Neural cell (in vitro differentiated cells): ENCODE results near the gene PDE8B. TPM values are rescaled to one million over a fixed set of nuclear protein-coding genes. Genes with fewer than 3 reads are reported as not detected.

Source experiments
- H2AFZ ChIP-seq: fragments of 200-600, 300-800 bp; sonication (generic), shearing (Covaris generic); 2 replicates; pipeline ENCODE4 v1.6.0; 2014; ENCODE audit warnings: low read depth, mild to moderate bottlenecking, antibody characterized with exemption, low read length, moderate library complexity
- H3F3A ChIP-seq: fragments of 200-600 bp; shearing (Covaris generic); 2 replicates; pipeline ENCODE4 v1.6.1; 2016; ENCODE audit warnings: mild to moderate bottlenecking, moderate library complexity, mixed read lengths, antibody characterized with exemption, low read length; ENCODE audit not compliant: insufficient read depth, poor library complexity, severe bottlenecking
- H3K27ac ChIP-seq: fragments of 200-600, 300-800 bp; sonication (generic), shearing (Covaris generic); 2 replicates; pipeline ENCODE4 v1.5.1; 2014; ENCODE audit warnings: mild to moderate bottlenecking, low read length, moderate library complexity
- H3K27me3 ChIP-seq: fragments of 300-800, 200-600 bp; sonication (generic), shearing (Covaris generic); 2 replicates; pipeline ENCODE4 v1.6.0; 2014; ENCODE audit warnings: mild to moderate bottlenecking, low read depth, low read length, moderate library complexity; ENCODE audit not compliant: insufficient read depth
- H3K36me3 ChIP-seq: fragments of 300-800, 200-600 bp; sonication (generic), shearing (Covaris generic); 2 replicates; pipeline ENCODE4 v1.5.1; 2014; ENCODE audit warnings: mild to moderate bottlenecking, antibody characterized with exemption, low read length, moderate library complexity; ENCODE audit not compliant: insufficient read depth
- H3K4me2 ChIP-seq: fragments of 300-800, 200-600 bp; sonication (generic), shearing (Covaris generic); 2 replicates; pipeline ENCODE4 v1.6.0; 2014; ENCODE audit warnings: mild to moderate bottlenecking, low read length
- H3K4me3 ChIP-seq: fragments of 300-800, 200-600 bp; sonication (generic), shearing (Covaris generic); 2 replicates; pipeline ENCODE4 v1.5.1; 2014; ENCODE audit warnings: mild to moderate bottlenecking, low read length, moderate library complexity
- H3K79me2 ChIP-seq: fragments of 200-600 bp; shearing (Covaris generic); replicated peaks from 2 replicates; pipeline ENCODE4 v1.6.0; 2014; ENCODE audit warnings: mild to moderate bottlenecking, low read length, moderate library complexity; ENCODE audit not compliant: insufficient read depth
- H3K9ac ChIP-seq: fragments of 300-800, 200-600 bp; sonication (generic), shearing (Covaris generic); 2 replicates; pipeline ENCODE4 v1.6.1; 2016; ENCODE audit warnings: mild to moderate bottlenecking, low read length, mixed read lengths
- H3K9me2 ChIP-seq: fragments of 200-600 bp; shearing (Covaris generic); 2 replicates; pipeline ENCODE4 v1.6.1; 2016; ENCODE audit warnings: mild to moderate bottlenecking, low read length, mixed read lengths; ENCODE audit not compliant: insufficient read depth
- H3K9me3 ChIP-seq: fragments of 200-600, 300-800 bp; sonication (generic), shearing (Covaris generic); 2 replicates; pipeline ENCODE4 v1.6.1; 2016; ENCODE audit warnings: mild to moderate bottlenecking, mixed run types, low read length, moderate library complexity, mixed read lengths
- H4K20me1 ChIP-seq: fragments of 200-600 bp; shearing (Covaris generic); 2 replicates; pipeline ENCODE4 v1.6.1; 2016; ENCODE audit warnings: mild to moderate bottlenecking, mixed run types; ENCODE audit not compliant: insufficient read depth
- CTCF ChIP-seq: fragments of 450-650 bp; IDR thresholded peaks from 2 replicates; pipeline ENCODE4 v1.5.1; 2014; ENCODE audit warnings: antibody characterized with exemption, mild to moderate bottlenecking, moderate library complexity; ENCODE audit not compliant: poor library complexity, severe bottlenecking
- EP300 ChIP-seq: fragments of 450-650 bp; conservative IDR thresholded peaks from 2 replicates; pipeline ENCODE4 v1.6.1; 2014; ENCODE audit warnings: antibody characterized with exemption, mild to moderate bottlenecking, moderate library complexity; ENCODE audit not compliant: poor library complexity, severe bottlenecking
- EZH2 ChIP-seq: fragments of 200-600, 300-800 bp; shearing (Covaris generic), sonication (generic); IDR thresholded peaks from 2 replicates; pipeline ENCODE4 v1.6.1; 2014; ENCODE audit warnings: antibody characterized with exemption, low read length, borderline replicate concordance, mild to moderate bottlenecking; ENCODE audit not compliant: insufficient read depth, poor library complexity, severe bottlenecking
- MXI1 ChIP-seq: fragments of 450-650 bp; conservative IDR thresholded peaks from 2 replicates; pipeline ENCODE4 v1.6.1; 2014; ENCODE audit warnings: antibody characterized with exemption, mild to moderate bottlenecking; ENCODE audit not compliant: poor library complexity, severe bottlenecking
- POLR2AphosphoS5 ChIP-seq: IDR thresholded peaks from 2 replicates; pipeline ENCODE4 v1.6.1; 2012
- RAD21 ChIP-seq: fragments of 450-650 bp; conservative IDR thresholded peaks from 2 replicates; pipeline ENCODE4 v1.6.1; 2014; ENCODE audit warnings: antibody characterized with exemption, mild to moderate bottlenecking, moderate library complexity
- REST ChIP-seq: IDR thresholded peaks from 2 replicates; pipeline ENCODE4 v1.6.1; 2012; ENCODE audit warnings: borderline replicate concordance
- SMC3 ChIP-seq: fragments of 450-650 bp; conservative IDR thresholded peaks from 2 replicates; pipeline ENCODE4 v1.6.1; 2014; ENCODE audit warnings: antibody characterized with exemption, mild to moderate bottlenecking, moderate library complexity; ENCODE audit not compliant: poor library complexity
- TAF1 ChIP-seq: IDR thresholded peaks from 2 replicates; pipeline ENCODE4 v1.6.1; 2012; ENCODE audit warnings: low read depth
- polyA plus RNA-seq: library from polyadenylated mRNA; depleted of rRNA; stranded (reverse); fragments of >200 nt; gene quantifications from 2 replicates; pipeline ENCODE4 v1.2.3, GENCODE V29; 2014

Gene PDE8B
- polyA plus RNA-seq, 1 donor from 2014 or later = 0.22 TPM

- H3K4me3 ChIP-seq = no peak overlapping the region
- H2AFZ ChIP-seq = no peak overlapping the region
- no peaks in the 10 kb centered on the region for H3K9me2 ChIP-seq
- no peaks in the 10 kb centered on the region for H3K9me3 ChIP-seq
- no peak overlapping the region for H3K9ac ChIP-seq
- TF ChIP-seq CTCF = no peak
- no peak for TF ChIP-seq SMC3
- no peak for TF ChIP-seq MXI1
- no peak for TF ChIP-seq EP300
- TF ChIP-seq EZH2 = no peak
- H3K79me2 ChIP-seq = no peaks in the 10 kb centered on the region
- no peaks in the 10 kb centered on the region for H3K36me3 ChIP-seq
- H4K20me1 ChIP-seq = no peaks in the 10 kb centered on the region
- no peaks in the 10 kb centered on the region for H3F3A ChIP-seq
- H3K27me3 ChIP-seq = no peaks in the 10 kb centered on the region
- H3K4me2 ChIP-seq = no peak overlapping the region
- no peak overlapping the region for H3K27ac ChIP-seq
These were observed 209.4 kb downstream of the PDE8B start for GRCh38 chr5:77419644-77420582.

GRCh38 chr5:77420940-77421339 is 210.5 kb downstream of the PDE8B start:
- H3K27ac ChIP-seq = no peak overlapping the region
- H3K4me3 ChIP-seq = no peak overlapping the region
- no peaks in the 10 kb centered on the region for H3F3A ChIP-seq
- H3K9me3 ChIP-seq = no peaks in the 10 kb centered on the region
- no peaks in the 10 kb centered on the region for H3K27me3 ChIP-seq
- H3K9me2 ChIP-seq = no peaks in the 10 kb centered on the region
- H2AFZ ChIP-seq = no peak overlapping the region
- H3K9ac ChIP-seq = no peak overlapping the region
- TF ChIP-seq SMC3 (no peak), MXI1 (no peak), TAF1 (no peak), EP300 (no peak), POLR2AphosphoS5 (no peak)
- H3K36me3 ChIP-seq = no peaks in the 10 kb centered on the region
- H4K20me1 ChIP-seq = no peaks in the 10 kb centered on the region
- no peak overlapping the region for H3K4me2 ChIP-seq
- no peaks in the 10 kb centered on the region for H3K79me2 ChIP-seq

- Histone ChIP-seq H3F3A (no peaks in the 10 kb centered on the region), H3K9me3 (no peaks in the 10 kb centered on the region), H3K27me3 (no peaks in the 10 kb centered on the region), H4K20me1 (no peaks in the 10 kb centered on the region), H3K4me2 (no peak overlapping the region), H3K79me2 (no peaks in the 10 kb centered on the region), H2AFZ (no peak overlapping the region), H3K9me2 (no peaks in the 10 kb centered on the region), H3K4me3 (no peak overlapping the region), H3K9ac (no peak overlapping the region), H3K36me3 (no peaks in the 10 kb centered on the region), H3K27ac (no peak overlapping the region)
- TF ChIP-seq TAF1 = no peak
- TF ChIP-seq SMC3 = no peak
- TF ChIP-seq REST = no peak
- TF ChIP-seq MXI1 = no peak
- TF ChIP-seq CTCF = no peak
- TF ChIP-seq POLR2AphosphoS5 = no peak
- no peak for TF ChIP-seq RAD21
- no peak for TF ChIP-seq EZH2
- TF ChIP-seq EP300 = no peak
These were observed 212.7 kb downstream of the PDE8B start for GRCh38 chr5:77423022-77423750.
